PFSK-1 (cell line): ENCODE measurements around the gene ECSCR.

ENCODE experiments used
- FOXP2 ChIP-seq: optimal IDR thresholded peaks from 2 replicates; pipeline ENCODE3; 2011; ENCODE audit warnings: borderline replicate concordance, control low read depth, inconsistent platforms; ENCODE audit not compliant: insufficient read depth; ENCODE audit errors: extremely low read length, extremely low read depth
- POLR2AphosphoS5 ChIP-seq: IDR thresholded peaks from 2 replicates; pipeline ENCODE4 v1.6.1; 2012; ENCODE audit warnings: low read depth, mild to moderate bottlenecking, control low read depth, low read length, moderate library complexity
- SIN3A ChIP-seq: IDR thresholded peaks from 2 replicates; pipeline ENCODE4 v1.6.1; 2012; ENCODE audit warnings: mild to moderate bottlenecking, low read length, moderate library complexity, borderline replicate concordance; ENCODE audit not compliant: insufficient read depth
- TAF1 ChIP-seq: IDR thresholded peaks from 2 replicates; pipeline ENCODE4 v1.6.1; 2012; ENCODE audit warnings: low read length, control low read depth, borderline replicate concordance; ENCODE audit not compliant: insufficient read depth
- TF ChIP-seq, protein P1 (sequence below), 2 experiments: IDR thresholded peaks; 2 replicates each; pipeline versions ENCODE4 v1.6.1 to v1.8.0; 2011 to 2012; ENCODE audit warnings: low read depth in 2 of 2, low read length in 2 of 2, control low read depth in 1 of 2, inconsistent platforms in 1 of 2, mild to moderate bottlenecking in 1 of 2, moderate library complexity in 1 of 2; ENCODE audit not compliant: insufficient read depth in 1 of 2

The ECSCR gene

DNA sequence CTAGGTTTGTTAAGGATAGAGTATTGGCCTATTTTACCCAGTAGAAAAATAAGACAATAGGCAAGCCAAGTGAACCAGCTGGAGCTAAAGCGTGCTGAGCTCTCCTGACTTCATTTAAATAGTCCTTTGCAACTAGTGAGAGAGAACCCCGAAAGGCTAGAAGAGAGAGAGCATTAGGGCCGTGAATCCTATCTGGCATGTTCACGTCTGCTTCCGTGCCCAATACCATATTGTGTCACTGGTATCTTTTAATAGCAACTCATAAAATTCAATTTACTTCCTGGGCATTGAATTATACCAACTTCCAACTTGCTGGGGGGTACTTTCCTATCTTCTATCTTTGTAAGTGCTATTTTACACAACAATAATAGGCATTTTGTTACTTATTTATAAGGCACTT lies 37.0 kb downstream of the ECSCR start:
- TF ChIP-seq, protein P1, sequence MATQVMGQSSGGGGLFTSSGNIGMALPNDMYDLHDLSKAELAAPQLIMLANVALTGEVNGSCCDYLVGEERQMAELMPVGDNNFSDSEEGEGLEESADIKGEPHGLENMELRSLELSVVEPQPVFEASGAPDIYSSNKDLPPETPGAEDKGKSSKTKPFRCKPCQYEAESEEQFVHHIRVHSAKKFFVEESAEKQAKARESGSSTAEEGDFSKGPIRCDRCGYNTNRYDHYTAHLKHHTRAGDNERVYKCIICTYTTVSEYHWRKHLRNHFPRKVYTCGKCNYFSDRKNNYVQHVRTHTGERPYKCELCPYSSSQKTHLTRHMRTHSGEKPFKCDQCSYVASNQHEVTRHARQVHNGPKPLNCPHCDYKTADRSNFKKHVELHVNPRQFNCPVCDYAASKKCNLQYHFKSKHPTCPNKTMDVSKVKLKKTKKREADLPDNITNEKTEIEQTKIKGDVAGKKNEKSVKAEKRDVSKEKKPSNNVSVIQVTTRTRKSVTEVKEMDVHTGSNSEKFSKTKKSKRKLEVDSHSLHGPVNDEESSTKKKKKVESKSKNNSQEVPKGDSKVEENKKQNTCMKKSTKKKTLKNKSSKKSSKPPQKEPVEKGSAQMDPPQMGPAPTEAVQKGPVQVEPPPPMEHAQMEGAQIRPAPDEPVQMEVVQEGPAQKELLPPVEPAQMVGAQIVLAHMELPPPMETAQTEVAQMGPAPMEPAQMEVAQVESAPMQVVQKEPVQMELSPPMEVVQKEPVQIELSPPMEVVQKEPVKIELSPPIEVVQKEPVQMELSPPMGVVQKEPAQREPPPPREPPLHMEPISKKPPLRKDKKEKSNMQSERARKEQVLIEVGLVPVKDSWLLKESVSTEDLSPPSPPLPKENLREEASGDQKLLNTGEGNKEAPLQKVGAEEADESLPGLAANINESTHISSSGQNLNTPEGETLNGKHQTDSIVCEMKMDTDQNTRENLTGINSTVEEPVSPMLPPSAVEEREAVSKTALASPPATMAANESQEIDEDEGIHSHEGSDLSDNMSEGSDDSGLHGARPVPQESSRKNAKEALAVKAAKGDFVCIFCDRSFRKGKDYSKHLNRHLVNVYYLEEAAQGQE (IDR thresholded peaks at IDR 0.05; ENCODE audit: insufficient read depth in 1 of 2, low read depth in 2 of 2, low read length in 2 of 2), result no peak
- TF ChIP-seq SIN3A (no peak), FOXP2 (no peak), TAF1 (no peak), POLR2AphosphoS5 (no peak)

- TF ChIP-seq TAF1 (no peak), SIN3A (0 out of 2 replicates have a peak, but pooled peaks have one; percentile 22)
Measured at GRCh38 chr5:139422307-139422893, 40.1 kb downstream of the ECSCR start.

DNA sequence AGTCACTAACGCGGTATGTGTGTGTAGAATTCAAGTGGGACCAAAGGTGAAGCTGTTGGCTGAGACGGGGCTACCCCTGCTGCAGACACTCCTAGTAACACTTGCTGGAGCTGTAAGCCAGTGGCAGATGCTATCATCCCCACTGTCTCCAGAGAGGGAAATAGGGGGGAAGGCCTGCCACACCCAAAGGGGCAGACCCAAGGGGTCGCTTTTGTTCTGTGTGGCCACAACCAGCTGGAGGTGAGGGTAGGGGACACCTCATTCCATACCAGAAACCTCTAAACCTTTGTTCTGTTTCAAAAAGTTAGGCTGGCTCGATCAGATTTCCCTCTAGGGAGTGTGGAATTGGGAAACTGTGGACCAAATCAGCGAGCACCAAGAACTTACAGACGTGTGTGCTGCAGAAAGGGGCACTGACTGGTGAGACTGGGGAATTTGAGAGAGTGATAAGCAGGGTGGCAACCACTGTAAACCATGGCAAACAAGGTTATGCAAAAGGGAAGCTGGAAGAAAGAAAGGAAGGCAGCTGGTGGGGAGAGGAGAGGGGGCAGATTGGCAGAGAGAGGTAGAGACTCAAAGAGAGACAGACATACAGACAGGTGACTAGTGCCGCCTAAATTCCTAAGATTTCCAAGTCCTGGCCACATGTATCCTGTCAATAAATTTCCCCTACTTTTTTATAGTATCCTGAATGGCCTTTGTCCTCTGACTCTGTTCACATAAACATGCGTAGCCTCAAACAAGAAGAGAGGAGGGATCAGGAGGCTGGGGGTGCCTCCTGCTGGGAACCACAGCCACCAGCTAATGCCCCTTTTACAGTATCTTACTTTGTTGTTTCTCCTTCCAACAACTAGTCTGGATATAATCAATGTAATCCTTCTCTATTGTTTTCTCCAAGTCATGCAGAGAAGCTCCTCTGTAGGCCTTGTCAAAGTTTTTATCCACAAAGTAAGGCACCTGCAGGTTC lies 43.0 kb downstream of the ECSCR start:
- TF ChIP-seq, protein P1 (IDR thresholded peaks at IDR 0.05; ENCODE audit: insufficient read depth in 1 of 2, low read depth in 2 of 2, low read length in 2 of 2), result no peak
- no peak for TF ChIP-seq TAF1
- no peak for TF ChIP-seq POLR2AphosphoS5
- TF ChIP-seq SIN3A, result no peak
- TF ChIP-seq FOXP2, result no peak

GRCh38 chr5:139418793-139419192 lies 43.8 kb downstream of the ECSCR start:
- TF ChIP-seq SIN3A (no peak), POLR2AphosphoS5 (no peak), FOXP2 (no peak), TAF1 (no peak)
- TF ChIP-seq, protein P1 (IDR thresholded peaks at IDR 0.05; ENCODE audit: insufficient read depth in 1 of 2, low read depth in 2 of 2, low read length in 2 of 2), result no peak

- no peak for TF ChIP-seq POLR2AphosphoS5
- TF ChIP-seq TAF1, result no peak
- no peak for TF ChIP-seq SIN3A
- TF ChIP-seq, protein P1 (IDR thresholded peaks at IDR 0.05; ENCODE audit: insufficient read depth in 1 of 2, low read depth in 2 of 2, low read length in 2 of 2), result no peak
- TF ChIP-seq FOXP2, result no peak
Measured at GRCh38 chr5:139417214-139417613, 45.3 kb downstream of the ECSCR start.
